Fibroblast of peridontal ligament (primary cell): Measurements from ENCODE around the gene MTR.
"Not testable (repeated sequence)": the region's sequence is repeated elsewhere in the genome, so short reads cannot be mapped to it uniquely, and the experiment has no call there.

Experiments used
- DNase-seq: peaks from one replicate; pipeline ENCODE4 v3.0.0-alpha.2; 2010; ENCODE audit errors: extremely low read depth

MTR gene

GRCh38 chr1:236830560-236830959 is 35.5 kb downstream of the MTR start:
- DNase-seq: no peak

- no peak for DNase-seq
Measured at GRCh38 chr1:236833575-236833974, 38.5 kb downstream of the MTR start.

GRCh38 chr1:236834876-236835275 is 39.8 kb downstream of the MTR start:
- DNase-seq: no peak

GRCh38 chr1:236835491-236835890 is 40.4 kb downstream of the MTR start:
- no peak for DNase-seq

GRCh38 chr1:236836157-236836556 is 41.1 kb downstream of the MTR start:
- no peak for DNase-seq

- DNase-seq: no peak
Measured at GRCh38 chr1:236837115-236837514, 42.0 kb downstream of the MTR start.

GRCh38 chr1:236837897-236838296 is 42.8 kb downstream of the MTR start:
- DNase-seq: no peak

GRCh38 chr1:236841341-236841740 is 46.2 kb downstream of the MTR start:
- DNase-seq: no peak

GRCh38 chr1:236844499-236845271 is 49.6 kb downstream of the MTR start:
- peak; percentile 73 for DNase-seq

- DNase-seq: no peak
Measured at GRCh38 chr1:236845830-236846229, 50.7 kb downstream of the MTR start.

GRCh38 chr1:236848274-236848923 is 53.3 kb downstream of the MTR start:
- no peak for DNase-seq

GRCh38 chr1:236850077-236850979 is 55.2 kb downstream of the MTR start:
- DNase-seq: no peak

GRCh38 chr1:236851871-236852270 is 56.8 kb downstream of the MTR start:
- DNase-seq: no peak

- DNase-seq: peak; percentile 62
Measured at GRCh38 chr1:236853921-236854604, 59.0 kb downstream of the MTR start.

- DNase-seq: peak; percentile 63
Measured at GRCh38 chr1:236854605-236854983, 59.5 kb downstream of the MTR start.

- DNase-seq: not testable (repeated sequence)
Measured at GRCh38 chr1:236856649-236857048, 61.6 kb downstream of the MTR start.

GRCh38 chr1:236858165-236858564 is 63.1 kb downstream of the MTR start:
- DNase-seq: no peak

- DNase-seq: no peak
Measured at GRCh38 chr1:236860101-236860500, 65.0 kb downstream of the MTR start.

GRCh38 chr1:236860674-236861073 is 65.6 kb downstream of the MTR start:
- DNase-seq: no peak

- no peak for DNase-seq
Measured at GRCh38 chr1:236861560-236862218, 66.6 kb downstream of the MTR start.

- no peak for DNase-seq
Measured at GRCh38 chr1:236862219-236862591, 67.1 kb downstream of the MTR start.
